A172 (cell line): ENCODE results near the gene GPC1. TPM values are rescaled to one million over a fixed set of nuclear protein-coding genes. Genes with fewer than 3 reads are reported as not detected.
"Not testable (repeated sequence)": the region's sequence is repeated elsewhere in the genome, so short reads cannot be mapped to it uniquely, and the experiment has no call there.

Experiments
- DNase-seq: peaks from one replicate; pipeline ENCODE4 v3.0.0-alpha.2; 2015; ENCODE audit warnings: low spot score
- total RNA-seq: library from RNA; depleted of rRNA; stranded (reverse); fragments of >200 nt; shearing (Covaris generic); gene quantifications from 2 replicates; pipeline ENCODE4 v1.2.3, GENCODE V29; 2014; rRNA removed

The GPC1 gene, protein sequence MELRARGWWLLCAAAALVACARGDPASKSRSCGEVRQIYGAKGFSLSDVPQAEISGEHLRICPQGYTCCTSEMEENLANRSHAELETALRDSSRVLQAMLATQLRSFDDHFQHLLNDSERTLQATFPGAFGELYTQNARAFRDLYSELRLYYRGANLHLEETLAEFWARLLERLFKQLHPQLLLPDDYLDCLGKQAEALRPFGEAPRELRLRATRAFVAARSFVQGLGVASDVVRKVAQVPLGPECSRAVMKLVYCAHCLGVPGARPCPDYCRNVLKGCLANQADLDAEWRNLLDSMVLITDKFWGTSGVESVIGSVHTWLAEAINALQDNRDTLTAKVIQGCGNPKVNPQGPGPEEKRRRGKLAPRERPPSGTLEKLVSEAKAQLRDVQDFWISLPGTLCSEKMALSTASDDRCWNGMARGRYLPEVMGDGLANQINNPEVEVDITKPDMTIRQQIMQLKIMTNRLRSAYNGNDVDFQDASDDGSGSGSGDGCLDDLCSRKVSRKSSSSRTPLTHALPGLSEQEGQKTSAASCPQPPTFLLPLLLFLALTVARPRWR
- 182 and 198 TPM in 2 replicates for total RNA-seq

GRCh38 chr2:240435457-240435947, at the start of gene GPC1:
TSS of gene GPC1 (plus strand) at chr2:240435663. CDS start at chr2:240435919, 256 bp downstream.
- peak; percentile 60 for DNase-seq

- DNase-seq: no peak
Measured at GRCh38 chr2:240386326-240386725, 49.1 kb upstream of the GPC1 start.

- DNase-seq: not testable (repeated sequence)
Measured at GRCh38 chr2:240386743-240387142, 48.7 kb upstream of the GPC1 start.

- DNase-seq: no peak
Measured at GRCh38 chr2:240387325-240387668, 48.2 kb upstream of the GPC1 start.

DNA sequence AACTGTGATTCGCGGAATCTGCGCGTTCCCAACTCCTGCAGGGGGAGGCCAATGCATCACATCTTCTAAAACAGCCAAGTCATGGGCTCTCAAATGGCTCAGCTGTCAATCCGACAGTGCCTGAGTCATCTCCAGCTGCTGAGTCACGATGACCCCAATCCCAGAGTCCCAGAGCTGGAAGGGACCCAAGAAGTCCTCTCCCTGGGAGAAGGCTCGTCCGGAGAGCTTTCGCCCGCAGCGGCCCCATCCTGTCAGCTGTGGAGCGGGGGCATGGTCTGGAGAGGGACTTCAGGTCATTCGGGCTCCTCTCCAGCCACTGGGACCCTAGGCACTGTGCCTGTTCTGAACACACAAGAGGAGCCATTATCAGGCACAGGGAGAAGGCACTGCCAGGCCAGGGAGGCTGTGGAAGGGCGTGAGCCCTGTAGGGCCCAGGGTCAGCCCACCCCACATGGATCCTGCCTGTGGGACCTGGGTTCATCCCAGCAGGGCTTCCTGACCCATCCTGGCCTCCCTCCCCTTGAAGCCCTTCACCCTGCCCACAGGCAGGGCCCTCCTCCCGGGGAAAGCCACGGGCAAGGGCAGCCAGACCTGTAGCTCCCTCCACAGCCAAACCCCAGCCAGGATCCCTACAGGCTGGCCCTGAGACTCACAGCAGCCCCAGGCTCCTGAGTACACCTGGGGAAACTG, 47.6 kb upstream of the GPC1 start:
- DNase-seq: peak; percentile 97

DNA sequence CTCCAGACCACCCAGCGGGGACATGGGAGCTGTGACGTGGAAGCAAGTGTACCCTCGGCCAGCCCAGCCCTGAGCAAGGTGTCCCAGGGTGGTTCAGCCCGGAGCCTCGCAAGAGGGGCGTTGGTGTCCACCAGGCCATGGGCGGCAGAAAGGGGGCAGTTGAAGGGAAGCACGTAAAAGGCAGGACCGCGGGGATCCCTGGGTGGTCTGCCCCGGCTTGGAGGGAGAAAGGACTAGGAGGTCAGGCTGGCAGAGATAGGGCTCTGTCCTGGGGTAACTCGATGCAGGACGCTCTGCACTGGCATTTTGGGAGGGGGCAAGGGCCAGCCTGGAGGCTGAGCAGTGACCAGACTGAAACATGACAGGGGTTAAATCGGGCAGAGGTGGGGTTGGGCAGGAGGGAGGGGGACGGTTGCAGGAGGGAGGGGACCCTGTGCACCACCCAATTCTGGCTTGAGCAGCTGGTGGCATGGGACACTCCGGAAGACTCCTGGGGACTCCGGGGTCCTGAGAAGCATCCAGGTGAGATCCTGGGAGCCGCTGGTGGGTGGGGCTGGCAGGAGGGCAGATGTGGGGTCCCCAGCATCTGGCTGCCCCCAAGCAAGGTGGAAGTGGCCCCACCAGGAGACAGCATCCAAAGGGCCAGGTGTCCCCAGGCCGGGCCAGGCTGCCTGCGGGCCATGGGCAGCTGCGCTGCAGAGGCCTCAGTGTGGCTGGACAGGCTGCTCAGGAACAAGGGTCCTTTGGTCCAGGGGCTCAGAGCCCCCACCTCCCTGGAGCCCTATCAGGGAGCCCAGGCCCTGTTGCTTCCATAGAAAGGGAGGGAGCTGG, 46.8 kb upstream of the GPC1 start:
- DNase-seq: no peak

DNA sequence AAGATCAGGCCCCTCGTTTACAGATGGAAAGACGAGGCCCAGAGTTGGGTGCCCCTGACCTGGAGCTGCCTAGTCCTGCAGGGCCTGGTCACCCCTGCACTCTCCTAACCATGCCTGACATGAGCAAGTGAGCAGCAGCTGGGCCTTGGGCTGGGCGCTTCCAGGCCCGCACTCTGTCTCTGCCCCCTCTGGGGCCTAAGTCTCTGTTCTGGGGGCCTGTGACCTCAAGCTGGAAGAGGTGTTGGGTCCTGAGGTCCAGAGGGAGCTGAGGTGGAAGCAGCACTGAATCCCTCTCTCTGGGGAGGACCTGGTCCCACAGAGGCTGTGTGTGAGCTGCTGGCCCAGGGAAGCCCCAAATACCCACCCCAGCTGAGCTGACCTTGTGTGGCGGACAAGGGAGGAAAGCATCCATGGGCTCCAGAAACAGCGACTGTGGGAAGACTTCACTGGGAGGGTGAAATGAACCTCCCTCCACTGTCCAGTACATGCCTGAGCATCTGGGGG, 46.1 kb upstream of the GPC1 start:
- DNase-seq: no peak

DNA sequence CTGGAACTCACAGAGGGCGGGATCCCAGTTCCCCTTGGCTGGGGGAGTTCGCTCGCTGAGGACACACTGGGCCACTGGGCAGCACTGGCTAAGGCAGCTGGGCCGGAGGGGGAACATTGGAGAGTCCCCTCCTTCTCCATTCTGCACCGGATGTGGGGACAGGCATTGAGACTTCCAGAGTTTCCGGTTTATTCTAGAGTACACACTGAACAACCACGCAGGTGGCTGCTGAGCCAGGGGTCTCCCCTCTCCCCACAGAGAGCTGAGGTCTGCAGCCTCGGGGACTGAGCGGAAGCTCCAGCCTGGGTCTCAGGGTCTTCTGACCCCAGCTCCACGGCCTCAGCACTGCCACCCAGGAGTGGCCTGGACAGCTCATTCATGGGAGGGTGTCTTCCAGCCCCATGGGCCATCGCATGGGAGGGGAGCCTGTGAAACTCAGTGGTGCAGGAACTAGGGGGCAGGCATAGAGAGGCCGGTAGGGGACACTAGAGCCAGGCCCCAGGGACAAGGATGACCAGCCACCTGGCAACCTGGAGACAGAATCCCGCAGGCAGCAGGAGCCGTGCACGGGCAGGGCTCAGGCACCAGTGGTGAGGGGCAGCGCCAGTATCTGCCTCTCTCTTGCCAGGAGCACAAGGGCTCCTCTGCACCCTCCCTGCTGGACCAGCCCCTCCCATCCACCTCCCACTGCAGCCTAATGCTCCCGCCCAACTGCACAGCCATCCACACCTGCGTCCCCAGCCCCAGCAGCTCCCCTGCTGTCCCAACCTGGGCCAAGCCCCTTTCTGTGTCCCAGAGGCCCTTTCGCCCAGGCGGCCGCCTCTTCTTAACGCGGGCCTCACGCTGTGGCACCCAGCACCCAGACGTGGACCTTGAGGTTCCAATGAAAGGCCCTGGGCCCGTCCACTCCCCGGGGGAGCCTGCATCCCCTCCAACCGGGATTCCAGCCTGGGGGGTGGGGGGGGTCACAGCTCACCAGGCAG, 45.1 kb upstream of the GPC1 start:
- DNase-seq: no peak

DNA sequence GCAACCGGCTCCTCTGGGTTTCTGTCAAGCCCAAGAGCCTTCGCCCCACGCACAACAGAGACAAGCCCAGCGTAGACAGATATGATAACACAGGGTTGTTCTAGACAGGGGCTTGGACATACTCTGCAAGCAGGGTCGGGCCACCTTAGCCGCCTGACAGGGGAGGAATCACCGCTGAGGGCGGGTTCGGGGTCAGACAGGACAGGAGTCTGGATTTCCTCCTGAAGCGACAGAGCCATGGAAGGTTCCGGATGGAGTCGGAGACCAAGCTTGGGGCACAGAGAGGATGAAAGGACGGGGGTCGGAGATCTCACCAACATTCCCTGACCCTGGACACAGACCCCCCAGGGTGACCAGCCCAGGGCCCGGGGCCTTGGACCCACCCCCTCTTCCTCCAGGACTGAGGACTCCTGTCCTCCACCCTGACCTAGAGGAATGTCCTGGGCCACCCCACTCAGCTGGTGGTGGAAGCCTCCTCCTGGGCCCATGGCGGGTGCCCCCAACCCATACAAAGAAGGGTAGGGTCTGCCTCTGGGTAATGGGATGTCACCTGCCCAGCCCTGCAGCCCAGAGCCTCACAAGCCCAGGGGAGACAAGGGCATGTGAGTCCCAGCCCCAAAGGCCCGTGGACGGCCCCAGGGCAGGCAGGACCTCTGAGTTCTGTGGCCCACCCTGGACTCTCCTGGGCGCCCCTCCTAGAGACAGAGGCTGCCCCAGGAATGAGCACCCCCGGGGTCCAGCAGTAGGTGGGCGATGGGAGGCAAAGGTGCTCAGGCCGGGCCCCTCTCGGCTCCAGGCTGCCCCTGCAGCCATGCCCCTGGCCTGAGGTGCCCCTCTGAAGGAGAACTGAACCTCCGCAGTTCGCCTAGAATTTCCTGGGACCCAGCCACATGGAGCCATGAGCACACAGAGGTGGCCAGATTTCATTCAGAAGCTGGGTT, 44.1 kb upstream of the GPC1 start:
- DNase-seq: no peak

DNA sequence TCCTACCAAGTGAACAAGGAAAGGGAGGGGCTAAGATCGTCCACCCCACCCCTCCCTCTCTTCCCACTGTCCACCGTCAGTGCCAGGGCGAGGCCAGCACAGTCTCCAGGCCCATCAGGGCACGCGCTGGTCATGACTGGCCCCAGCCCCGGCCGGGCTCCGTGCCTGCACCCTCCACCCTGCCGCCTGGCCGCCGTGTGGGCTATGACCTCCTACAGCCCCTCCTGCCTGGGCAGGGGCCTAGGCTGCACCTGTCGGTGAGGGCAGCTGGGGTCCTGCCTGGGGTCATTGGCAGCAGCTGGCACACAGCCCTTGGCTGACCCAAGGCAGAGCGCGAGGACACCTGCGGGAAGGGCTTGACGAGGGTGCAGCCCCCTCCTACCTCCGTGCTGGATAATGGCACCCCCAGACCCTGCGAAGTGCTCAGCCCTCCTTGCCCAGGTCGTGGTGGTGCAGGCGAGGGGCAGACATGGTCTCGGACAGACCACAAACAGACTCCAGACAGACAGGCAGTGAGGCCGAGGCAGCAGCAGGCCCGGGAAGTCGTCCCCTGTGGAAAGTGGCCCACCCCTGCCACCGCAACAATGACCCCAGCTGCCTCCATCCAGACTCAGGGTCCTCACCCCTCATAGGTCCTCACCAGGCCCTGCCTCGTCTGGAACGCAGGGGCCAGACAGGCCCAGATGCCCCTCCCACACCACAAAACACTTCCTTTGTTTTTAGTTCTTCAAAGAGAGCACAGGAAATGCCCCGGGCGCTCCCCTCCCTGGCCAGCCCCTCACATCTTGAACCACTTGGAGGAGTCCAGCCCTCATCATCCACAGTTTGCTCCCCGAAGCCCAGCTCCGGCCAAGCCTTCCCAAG, 43.1 kb upstream of the GPC1 start:
- DNase-seq: no peak

GRCh38 chr2:240392948-240393830, 42.3 kb upstream of the GPC1 start:
- no peak for DNase-seq

GRCh38 chr2:240393831-240394410, 41.5 kb upstream of the GPC1 start:
- DNase-seq: no peak

- DNase-seq: no peak
Measured at GRCh38 chr2:240394549-240394948, 40.9 kb upstream of the GPC1 start.

DNA sequence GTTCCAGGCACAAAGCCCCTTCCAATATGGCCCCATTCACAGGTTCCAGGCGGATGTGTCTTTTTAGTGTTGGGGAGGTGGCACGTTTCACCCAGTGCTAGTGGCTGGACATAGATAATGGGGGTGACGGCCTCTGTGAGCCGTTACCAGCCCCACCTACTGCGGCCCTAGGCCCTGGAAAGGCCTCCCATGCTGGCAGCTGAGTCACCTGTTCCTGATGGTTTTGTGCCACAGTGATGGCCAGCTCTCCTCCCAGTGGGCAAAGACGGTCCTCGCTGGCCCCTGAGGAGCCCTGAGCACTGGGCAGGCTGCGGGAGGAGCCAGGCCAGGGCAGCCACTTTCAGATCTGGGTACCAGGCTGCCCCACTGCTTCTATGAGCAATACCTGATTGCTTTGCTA, 40.0 kb upstream of the GPC1 start:
- no peak for DNase-seq

GRCh38 chr2:240395896-240396622, 39.4 kb upstream of the GPC1 start:
- no peak for DNase-seq
